Measurements from ENCODE around the gene PFN2.
"Not testable (repeated sequence)": the region's sequence is repeated elsewhere in the genome, so short reads cannot be mapped to it uniquely, and the experiment has no call there.

The PFN2 gene

GRCh38 chr3:149965278-149965677, 5.4 kb downstream of the PFN2 start:
- H3K27ac ChIP-seq (ENCODE audit: low read length): no peak overlapping the region
- H3K36me3 ChIP-seq (ENCODE audit: control insufficient read depth in 1 of 2, insufficient read depth in 2 of 2, low read length in 2 of 2): peaks cover 6 to 14% of the 10 kb centered on the region in 2 donors
- H3K4me1 ChIP-seq (ENCODE audit: control insufficient read depth in 1 of 2, insufficient read depth in 2 of 2, low read length in 2 of 2): peaks cover 0 to 48% of the 10 kb centered on the region in 2 donors
- H3K9me3 ChIP-seq (ENCODE audit: control insufficient read depth in 1 of 2, low read length in 2 of 2): no peaks in the 10 kb centered on the region
- H3K4me3 ChIP-seq (ENCODE audit: low read depth in 1 of 2, low read length in 2 of 2): no peak overlapping the region
- H3K27me3 ChIP-seq (ENCODE audit: low read depth, low read length): no peaks in the 10 kb centered on the region

- no peak overlapping the region for H3K27ac ChIP-seq (ENCODE audit: low read length)
- H3K4me3 ChIP-seq (ENCODE audit: low read depth in 1 of 2, low read length in 2 of 2): no peak overlapping the region
- peaks cover 6 to 8% of the 10 kb centered on the region in 2 donors for H3K36me3 ChIP-seq (ENCODE audit: control insufficient read depth in 1 of 2, insufficient read depth in 2 of 2, low read length in 2 of 2)
- no peaks in the 10 kb centered on the region for H3K27me3 ChIP-seq (ENCODE audit: low read depth, low read length)
- peaks cover 0 to 41% of the 10 kb centered on the region in 2 donors for H3K4me1 ChIP-seq (ENCODE audit: control insufficient read depth in 1 of 2, insufficient read depth in 2 of 2, low read length in 2 of 2)
- H3K9me3 ChIP-seq (ENCODE audit: control insufficient read depth in 1 of 2, low read length in 2 of 2): no peaks in the 10 kb centered on the region
Observed at GRCh38 chr3:149964291-149964690, 6.4 kb downstream of the PFN2 start.

- Histone ChIP-seq H3K4me1 (ENCODE audit: control insufficient read depth in 1 of 2, insufficient read depth in 2 of 2, low read length in 2 of 2) (peaks cover 0 to 33% of the 10 kb centered on the region in 2 donors), H3K27me3 (ENCODE audit: low read depth, low read length) (no peaks in the 10 kb centered on the region), H3K9me3 (ENCODE audit: control insufficient read depth in 1 of 2, low read length in 2 of 2) (no peaks in the 10 kb centered on the region), H3K4me3 (ENCODE audit: low read depth in 1 of 2, low read length in 2 of 2) (no peak overlapping the region), H3K27ac (ENCODE audit: low read length) (no peak overlapping the region), H3K36me3 (ENCODE audit: control insufficient read depth in 1 of 2, insufficient read depth in 2 of 2, low read length in 2 of 2) (peaks cover 3 to 6% of the 10 kb centered on the region in 2 donors)
Observed at GRCh38 chr3:149963485-149963884, 7.2 kb downstream of the PFN2 start.

- Histone ChIP-seq H3K9me3 (ENCODE audit: control insufficient read depth in 1 of 2, low read length in 2 of 2) (no peaks in the 10 kb centered on the region), H3K4me1 (ENCODE audit: control insufficient read depth in 1 of 2, insufficient read depth in 2 of 2, low read length in 2 of 2) (peaks cover 0 to 9% of the 10 kb centered on the region in 2 donors), H3K27ac (ENCODE audit: low read length) (no peak overlapping the region), H3K4me3 (ENCODE audit: low read depth in 1 of 2, low read length in 2 of 2) (no peak overlapping the region), H3K36me3 (ENCODE audit: control insufficient read depth in 1 of 2, insufficient read depth in 2 of 2, low read length in 2 of 2) (no peaks in the 10 kb centered on the region), H3K27me3 (ENCODE audit: low read depth, low read length) (no peaks in the 10 kb centered on the region)
Observed at GRCh38 chr3:149959443-149959842, 11.3 kb downstream of the PFN2 start.

- H3K4me3 ChIP-seq (ENCODE audit: low read depth in 1 of 2, low read length in 2 of 2): no peak overlapping the region
- H3K27me3 ChIP-seq (ENCODE audit: low read depth, low read length): no peaks in the 10 kb centered on the region
- H3K36me3 ChIP-seq (ENCODE audit: control insufficient read depth in 1 of 2, insufficient read depth in 2 of 2, low read length in 2 of 2): no peaks in the 10 kb centered on the region
- peaks cover 0 to 3% of the 10 kb centered on the region in 2 donors for H3K4me1 ChIP-seq (ENCODE audit: control insufficient read depth in 1 of 2, insufficient read depth in 2 of 2, low read length in 2 of 2)
- H3K9me3 ChIP-seq (ENCODE audit: control insufficient read depth in 1 of 2, low read length in 2 of 2): no peaks in the 10 kb centered on the region
- no peak overlapping the region for H3K27ac ChIP-seq (ENCODE audit: low read length)
Observed at GRCh38 chr3:149958171-149958796, 12.4 kb downstream of the PFN2 start.

GRCh38 chr3:149957361-149958125, 13.2 kb downstream of the PFN2 start:
- H3K27me3 ChIP-seq (ENCODE audit: low read depth, low read length): no peaks in the 10 kb centered on the region
- peaks cover 0 to 3% of the 10 kb centered on the region in 2 donors for H3K4me1 ChIP-seq (ENCODE audit: control insufficient read depth in 1 of 2, insufficient read depth in 2 of 2, low read length in 2 of 2)
- H3K4me3 ChIP-seq (ENCODE audit: low read depth in 1 of 2, low read length in 2 of 2): no peak overlapping the region
- H3K36me3 ChIP-seq (ENCODE audit: control insufficient read depth in 1 of 2, insufficient read depth in 2 of 2, low read length in 2 of 2): no peaks in the 10 kb centered on the region
- H3K9me3 ChIP-seq (ENCODE audit: control insufficient read depth in 1 of 2, low read length in 2 of 2): no peaks in the 10 kb centered on the region
- no peak overlapping the region for H3K27ac ChIP-seq (ENCODE audit: low read length)

GRCh38 chr3:149955449-149955848, 15.2 kb downstream of the PFN2 start:
- H3K4me3 ChIP-seq (ENCODE audit: low read depth in 1 of 2, low read length in 2 of 2): no peak overlapping the region
- H3K27me3 ChIP-seq (ENCODE audit: low read depth, low read length): no peaks in the 10 kb centered on the region
- no peak overlapping the region for H3K27ac ChIP-seq (ENCODE audit: low read length)
- no peaks in the 10 kb centered on the region for H3K36me3 ChIP-seq (ENCODE audit: control insufficient read depth in 1 of 2, insufficient read depth in 2 of 2, low read length in 2 of 2)
- H3K9me3 ChIP-seq (ENCODE audit: control insufficient read depth in 1 of 2, low read length in 2 of 2): no peaks in the 10 kb centered on the region
- H3K4me1 ChIP-seq (ENCODE audit: control insufficient read depth in 1 of 2, insufficient read depth in 2 of 2, low read length in 2 of 2): peaks cover 0 to 3% of the 10 kb centered on the region in 2 donors

GRCh38 chr3:149954812-149955211, 15.9 kb downstream of the PFN2 start:
- Histone ChIP-seq H3K27ac (ENCODE audit: low read length) (no peak overlapping the region), H3K27me3 (ENCODE audit: low read depth, low read length) (no peaks in the 10 kb centered on the region), H3K4me1 (ENCODE audit: control insufficient read depth in 1 of 2, insufficient read depth in 2 of 2, low read length in 2 of 2) (peaks cover 0 to 3% of the 10 kb centered on the region in 2 donors), H3K9me3 (ENCODE audit: control insufficient read depth in 1 of 2, low read length in 2 of 2) (no peaks in the 10 kb centered on the region), H3K36me3 (ENCODE audit: control insufficient read depth in 1 of 2, insufficient read depth in 2 of 2, low read length in 2 of 2) (no peaks in the 10 kb centered on the region), H3K4me3 (ENCODE audit: low read depth in 1 of 2, low read length in 2 of 2) (no peak overlapping the region)

- Histone ChIP-seq H3K27ac (ENCODE audit: low read length) (no peak overlapping the region), H3K4me3 (ENCODE audit: low read depth in 1 of 2, low read length in 2 of 2) (no peak overlapping the region), H3K4me1 (ENCODE audit: control insufficient read depth in 1 of 2, insufficient read depth in 2 of 2, low read length in 2 of 2) (no peaks in the 10 kb centered on the region), H3K27me3 (ENCODE audit: low read depth, low read length) (no peaks in the 10 kb centered on the region), H3K36me3 (ENCODE audit: control insufficient read depth in 1 of 2, insufficient read depth in 2 of 2, low read length in 2 of 2) (no peaks in the 10 kb centered on the region), H3K9me3 (ENCODE audit: control insufficient read depth in 1 of 2, low read length in 2 of 2) (no peaks in the 10 kb centered on the region)
Observed at GRCh38 chr3:149949181-149949580, 21.5 kb downstream of the PFN2 start.

GRCh38 chr3:149947231-149947630, 23.5 kb downstream of the PFN2 start:
- Histone ChIP-seq H3K36me3 (ENCODE audit: control insufficient read depth in 1 of 2, insufficient read depth in 2 of 2, low read length in 2 of 2) (no peaks in the 10 kb centered on the region), H3K4me3 (ENCODE audit: low read depth in 1 of 2, low read length in 2 of 2) (no peak overlapping the region), H3K4me1 (ENCODE audit: control insufficient read depth in 1 of 2, insufficient read depth in 2 of 2, low read length in 2 of 2) (no peaks in the 10 kb centered on the region), H3K27me3 (ENCODE audit: low read depth, low read length) (no peaks in the 10 kb centered on the region), H3K27ac (ENCODE audit: low read length) (no peak overlapping the region), H3K9me3 (ENCODE audit: control insufficient read depth in 1 of 2, low read length in 2 of 2) (no peaks in the 10 kb centered on the region)

GRCh38 chr3:149943966-149944365, 26.7 kb downstream of the PFN2 start:
- H3K9me3 ChIP-seq (ENCODE audit: control insufficient read depth in 1 of 2, low read length in 2 of 2); H3K4me1 ChIP-seq (ENCODE audit: control insufficient read depth in 1 of 2, insufficient read depth in 2 of 2, low read length in 2 of 2); H3K27me3 ChIP-seq (ENCODE audit: low read depth, low read length); H3K27ac ChIP-seq (ENCODE audit: low read length); H3K36me3 ChIP-seq (ENCODE audit: control insufficient read depth in 1 of 2, insufficient read depth in 2 of 2, low read length in 2 of 2); H3K4me3 ChIP-seq (ENCODE audit: low read depth in 1 of 2, low read length in 2 of 2): not testable (repeated sequence)
